Astrocyte (in vitro differentiated cells and primary cell): ENCODE data around the gene CCDC187. TPM values are rescaled to one million over a fixed set of nuclear protein-coding genes. Genes with fewer than 3 reads are reported as not detected.

ENCODE experiments used
- DNase-seq: peaks from one replicate; pipeline ENCODE4 v3.0.0-alpha.2; 2010; ENCODE audit warnings: low read depth
- FAIRE-seq: peaks from 2 replicates; lab custom pipeline; 2011; peaks lifted over from hg19 to GRCh38; lab: Jason Lieb, UNC
- H2AFZ ChIP-seq: 2 replicates; pipeline ENCODE4 v1.6.0; 2012; ENCODE audit warnings: low read depth, low read length, inconsistent platforms
- H3K27ac ChIP-seq: 2 replicates; pipeline ENCODE4 v1.5.1; 2011; ENCODE audit warnings: low read depth, low read length, inconsistent platforms
- H3K27me3 ChIP-seq: 2 replicates; pipeline ENCODE4 v1.6.0; 2011; ENCODE audit warnings: low read length, inconsistent platforms; ENCODE audit not compliant: insufficient read depth
- H3K36me3 ChIP-seq: 2 replicates; pipeline ENCODE4 v1.5.1; 2011; ENCODE audit warnings: low read length, inconsistent platforms; ENCODE audit not compliant: insufficient read depth
- H3K4me1 ChIP-seq: 2 replicates; pipeline ENCODE4 v1.5.1; 2011; ENCODE audit warnings: low read length, inconsistent platforms; ENCODE audit not compliant: insufficient read depth
- H3K4me2 ChIP-seq: 2 replicates; pipeline ENCODE4 v1.6.0; 2012; ENCODE audit warnings: low read length, inconsistent platforms
- H3K4me3 ChIP-seq: 2 replicates; pipeline ENCODE4 v1.5.1; 2011; ENCODE audit warnings: low read depth, mild to moderate bottlenecking, low read length, inconsistent platforms; ENCODE audit not compliant: insufficient read depth
- H3K79me2 ChIP-seq: 2 replicates; pipeline ENCODE4 v1.6.0; 2012; ENCODE audit warnings: mild to moderate bottlenecking, low read length, inconsistent platforms; ENCODE audit not compliant: insufficient read depth
- H3K9ac ChIP-seq: 2 replicates; pipeline ENCODE4 v1.6.0; 2012; ENCODE audit warnings: mild to moderate bottlenecking, low read length, inconsistent platforms
- H3K9me3 ChIP-seq: 2 replicates; pipeline ENCODE4 v1.5.1; 2012; ENCODE audit warnings: low read depth, mild to moderate bottlenecking, low read length, inconsistent platforms; ENCODE audit not compliant: insufficient read depth
- H4K20me1 ChIP-seq: 2 replicates; pipeline ENCODE4 v1.6.0; 2012; ENCODE audit warnings: low read length, inconsistent platforms; ENCODE audit not compliant: insufficient read depth
- H3K27ac Mint-ChIP-seq: one replicate; pipeline ENCODE4 v1.8.0; 2021; ENCODE audit warnings: mild to moderate bottlenecking, mixed read lengths; ENCODE audit not compliant: unreplicated experiment
- H3K27me3 Mint-ChIP-seq: one replicate; pipeline ENCODE4 v1.8.0; 2021; ENCODE audit warnings: low read depth, mixed read lengths; ENCODE audit not compliant: unreplicated experiment
- H3K36me3 Mint-ChIP-seq: one replicate; pipeline ENCODE4 v1.8.0; 2021; ENCODE audit warnings: low read depth, mixed read lengths; ENCODE audit not compliant: unreplicated experiment
- H3K4me1 Mint-ChIP-seq: one replicate; pipeline ENCODE4 v1.8.0; 2021; ENCODE audit warnings: low read depth, mixed read lengths; ENCODE audit not compliant: unreplicated experiment
- H3K4me3 Mint-ChIP-seq: one replicate; pipeline ENCODE4 v1.8.0; 2021; ENCODE audit warnings: mild to moderate bottlenecking, moderate library complexity, mixed read lengths; ENCODE audit not compliant: unreplicated experiment
- H3K9me3 Mint-ChIP-seq: one replicate; pipeline ENCODE4 v1.8.0; 2021; ENCODE audit warnings: mild to moderate bottlenecking, mixed read lengths; ENCODE audit not compliant: unreplicated experiment
- EZH2 ChIP-seq: IDR thresholded peaks from 2 replicates; pipeline ENCODE4 v1.6.1; 2012; ENCODE audit warnings: mild to moderate bottlenecking, low read length, inconsistent platforms; ENCODE audit not compliant: insufficient read depth
- total RNA-seq: library from RNA; stranded (reverse); gene quantifications from 2 replicates; pipeline ENCODE4 v1.2.1, GENCODE V29; 2021
- TF ChIP-seq, protein P1 (sequence below): IDR thresholded peaks from 2 replicates; pipeline ENCODE4 v1.5.1; 2011; ENCODE audit warnings: low read depth, mild to moderate bottlenecking, inconsistent platforms, low read length, moderate library complexity; ENCODE audit not compliant: insufficient read depth

The CCDC187 gene
- total RNA-seq, 1 donor from 2014 or later, result 0.09 TPM

DNA sequence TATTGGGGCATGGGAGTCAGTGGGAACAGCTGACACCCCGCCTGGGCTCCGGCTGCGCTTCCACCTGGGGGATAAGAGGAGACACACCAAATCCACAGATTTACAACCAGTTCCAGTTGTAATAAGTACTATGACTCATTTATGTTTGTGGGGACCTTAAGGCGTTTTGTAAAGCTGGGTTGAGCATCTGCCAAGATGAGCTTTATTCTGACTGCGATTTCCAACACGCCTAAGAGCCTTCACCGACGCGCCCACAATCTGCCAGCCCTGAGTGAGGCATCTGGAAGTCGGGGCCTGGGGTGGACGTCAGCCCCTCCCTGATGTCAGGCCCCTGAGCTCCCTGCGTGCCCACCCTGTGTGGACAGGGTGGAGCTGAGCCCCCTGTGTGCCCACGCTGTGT is 84.6 kb downstream of the CCDC187 start:
- H3K4me3 Mint-ChIP-seq, result no peak overlapping the region
- DNase-seq, result peak; percentile 68
- Histone ChIP-seq H3K9ac (no peak overlapping the region), H3K27me3 (no peaks in the 10 kb centered on the region), H2AFZ (no peak overlapping the region), H3K79me2 (no peaks in the 10 kb centered on the region), H3K9me3 (no peaks in the 10 kb centered on the region), H3K4me2 (no peak overlapping the region), H3K36me3 (no peaks in the 10 kb centered on the region), H3K4me3 (no peak overlapping the region), H4K20me1 (peaks cover 60% of the 10 kb centered on the region), H3K4me1 (peaks cover 13% of the 10 kb centered on the region), H3K27ac (no peak overlapping the region)
- H3K27ac Mint-ChIP-seq, result no peak overlapping the region
- peaks cover 16% of the 10 kb centered on the region for H3K36me3 Mint-ChIP-seq
- FAIRE-seq, result no peak
- no peaks in the 10 kb centered on the region for H3K9me3 Mint-ChIP-seq
- peaks cover 8% of the 10 kb centered on the region for H3K4me1 Mint-ChIP-seq
- H3K27me3 Mint-ChIP-seq, result no peaks in the 10 kb centered on the region
- TF ChIP-seq, protein P1, sequence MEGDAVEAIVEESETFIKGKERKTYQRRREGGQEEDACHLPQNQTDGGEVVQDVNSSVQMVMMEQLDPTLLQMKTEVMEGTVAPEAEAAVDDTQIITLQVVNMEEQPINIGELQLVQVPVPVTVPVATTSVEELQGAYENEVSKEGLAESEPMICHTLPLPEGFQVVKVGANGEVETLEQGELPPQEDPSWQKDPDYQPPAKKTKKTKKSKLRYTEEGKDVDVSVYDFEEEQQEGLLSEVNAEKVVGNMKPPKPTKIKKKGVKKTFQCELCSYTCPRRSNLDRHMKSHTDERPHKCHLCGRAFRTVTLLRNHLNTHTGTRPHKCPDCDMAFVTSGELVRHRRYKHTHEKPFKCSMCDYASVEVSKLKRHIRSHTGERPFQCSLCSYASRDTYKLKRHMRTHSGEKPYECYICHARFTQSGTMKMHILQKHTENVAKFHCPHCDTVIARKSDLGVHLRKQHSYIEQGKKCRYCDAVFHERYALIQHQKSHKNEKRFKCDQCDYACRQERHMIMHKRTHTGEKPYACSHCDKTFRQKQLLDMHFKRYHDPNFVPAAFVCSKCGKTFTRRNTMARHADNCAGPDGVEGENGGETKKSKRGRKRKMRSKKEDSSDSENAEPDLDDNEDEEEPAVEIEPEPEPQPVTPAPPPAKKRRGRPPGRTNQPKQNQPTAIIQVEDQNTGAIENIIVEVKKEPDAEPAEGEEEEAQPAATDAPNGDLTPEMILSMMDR, result no peak
- no peak for TF ChIP-seq EZH2

DNA sequence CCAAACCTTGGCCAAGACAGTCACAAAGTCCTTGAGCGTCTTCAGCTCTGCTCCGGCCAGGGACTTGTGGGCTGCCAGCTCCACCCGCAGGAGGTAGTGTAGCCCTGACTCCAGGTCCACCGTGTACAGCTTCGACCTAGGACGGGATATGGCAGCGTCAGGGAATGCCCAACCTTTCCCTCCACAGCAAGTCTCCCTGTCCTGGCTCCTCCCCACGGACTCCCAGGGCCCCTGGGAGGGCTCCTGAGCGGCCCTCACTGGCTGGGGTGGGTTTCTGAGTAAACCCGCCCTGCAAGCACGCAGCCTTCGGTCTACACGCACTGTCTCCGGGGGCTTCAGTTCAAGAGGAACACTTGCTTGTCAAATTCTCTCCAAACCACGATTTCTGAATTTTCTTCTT is 85.2 kb downstream of the CCDC187 start:
- Mint-ChIP-seq H3K27me3 (no peaks in the 10 kb centered on the region), H3K4me3 (no peak overlapping the region), H3K27ac (no peak overlapping the region), H3K36me3 (peaks cover 22% of the 10 kb centered on the region), H3K9me3 (no peaks in the 10 kb centered on the region), H3K4me1 (peaks cover 8% of the 10 kb centered on the region)
- Histone ChIP-seq H3K79me2 (no peaks in the 10 kb centered on the region), H3K4me2 (no peak overlapping the region), H3K27me3 (no peaks in the 10 kb centered on the region), H3K4me1 (peaks cover 13% of the 10 kb centered on the region), H3K27ac (no peak overlapping the region), H2AFZ (no peak overlapping the region), H4K20me1 (peaks cover 56% of the 10 kb centered on the region), H3K9me3 (no peaks in the 10 kb centered on the region), H3K4me3 (no peak overlapping the region), H3K9ac (no peak overlapping the region), H3K36me3 (peaks cover 3% of the 10 kb centered on the region)
- FAIRE-seq (no peak), DNase-seq (no peak)
- no peak for TF ChIP-seq EZH2
- TF ChIP-seq, protein P1, result no peak

DNA sequence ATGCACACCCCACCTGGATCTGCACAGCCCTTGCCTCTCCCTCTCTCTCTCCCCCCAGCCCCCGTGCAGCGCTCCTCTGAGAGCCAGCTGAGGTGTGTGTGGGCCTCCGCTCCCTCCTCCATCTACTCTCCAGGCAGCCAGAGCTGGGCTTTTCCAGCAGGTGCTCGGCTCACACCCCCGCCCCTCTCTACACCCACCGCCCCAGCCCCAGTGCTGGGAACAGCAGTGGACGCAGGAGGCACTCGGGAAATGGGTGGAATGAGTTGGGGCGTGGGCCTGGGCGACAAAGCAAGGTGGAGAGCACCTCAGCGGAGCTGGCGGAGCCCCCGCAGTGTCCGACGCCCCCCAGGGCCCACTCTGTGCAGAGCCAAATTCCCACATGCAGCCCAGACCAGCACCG is 85.6 kb downstream of the CCDC187 start:
- H3K36me3 ChIP-seq, result peaks cover 3% of the 10 kb centered on the region
- TF ChIP-seq EZH2, result no peak
- TF ChIP-seq, protein P1, result no peak
- Mint-ChIP-seq H3K4me3 (no peak overlapping the region), H3K27me3 (no peaks in the 10 kb centered on the region), H3K4me1 (peaks cover 8% of the 10 kb centered on the region), H3K9me3 (no peaks in the 10 kb centered on the region), H3K27ac (no peak overlapping the region), H3K36me3 (peaks cover 22% of the 10 kb centered on the region)
- DNase-seq (no peak), FAIRE-seq (no peak)
- no peaks in the 10 kb centered on the region for H3K9me3 ChIP-seq
- H3K27me3 ChIP-seq, result no peaks in the 10 kb centered on the region
- H3K9ac ChIP-seq, result no peak overlapping the region
- H3K4me3 ChIP-seq, result no peak overlapping the region
- no peaks in the 10 kb centered on the region for H3K79me2 ChIP-seq
- H2AFZ ChIP-seq, result no peak overlapping the region
- H4K20me1 ChIP-seq, result peaks cover 53% of the 10 kb centered on the region
- H3K4me1 ChIP-seq, result peaks cover 13% of the 10 kb centered on the region
- H3K4me2 ChIP-seq, result no peak overlapping the region
- H3K27ac ChIP-seq, result no peak overlapping the region
